ENCODE measurements around the gene ACY1.

GRCh38 chr3:51975852-51976549 is 7.3 kb upstream of the ACY1 start:
- TF ChIP-seq CTCF (IDR thresholded peaks at IDR 0.05): peak in 1 of 5 experiments; percentile 12
- no peak for TF ChIP-seq POLR2A (IDR thresholded peaks at IDR 0.05)
- TF ChIP-seq POLR2AphosphoS5 (IDR thresholded peaks at IDR 0.05): peak in 1 of 3 donors; percentile 5
- TF ChIP-seq EP300 (IDR thresholded peaks at IDR 0.05; ENCODE audit: low read depth): no peak
